HepG2 (cell line): ENCODE measurements around the gene BMP6. TPM values are rescaled to one million over a fixed set of nuclear protein-coding genes. Genes with fewer than 3 reads are reported as not detected.

ENCODE experiments used
- AKNA ChIP-seq: sonication (generic); formaldehyde crosslinking; IDR thresholded peaks from 2 replicates; pipeline ENCODE4 v1.4.0; 2020; ENCODE audit warnings: missing genetic modification reagents, borderline replicate concordance
- ATF4 ChIP-seq, 2 experiments: fragments of 450-650 bp in 1 of 2; sonication (generic) in 1 of 2; formaldehyde crosslinking; IDR thresholded peaks; 2 replicates each; pipeline versions ENCODE4 v1.5.0 to v1.8.0; 2020 to 2022; ENCODE audit warnings: mild to moderate bottlenecking in 1 of 2, missing genetic modification reagents in 1 of 2
- BORCS8-MEF2B ChIP-seq: sonication (generic); formaldehyde crosslinking; IDR thresholded peaks from 2 replicates; pipeline ENCODE4 v1.8.0; 2022; ENCODE audit warnings: mild to moderate bottlenecking, missing genetic modification reagents
- DZIP1 ChIP-seq: sonication (generic); formaldehyde crosslinking; IDR thresholded peaks from 2 replicates; pipeline ENCODE4 v1.5.0; 2020; ENCODE audit warnings: mild to moderate bottlenecking, missing genetic modification reagents
- GTF3A ChIP-seq: sonication (generic); formaldehyde crosslinking; conservative IDR thresholded peaks from 2 replicates; pipeline ENCODE4 v1.4.0; 2020; ENCODE audit warnings: mild to moderate bottlenecking, missing genetic modification reagents
- KDM1A ChIP-seq: IDR thresholded peaks from 2 replicates; pipeline ENCODE4 v1.6.1; 2016; ENCODE audit warnings: missing compliant biosample characterization
- NFE2L2 ChIP-seq: fragments of 150-350 bp; IDR thresholded peaks from 2 replicates; pipeline ENCODE4 v1.6.1; 2014; ENCODE audit warnings: low read length
- TARDBP ChIP-seq: sonication (generic); formaldehyde crosslinking; IDR thresholded peaks from 2 replicates; pipeline ENCODE4 v1.8.0; 2022; ENCODE audit warnings: mild to moderate bottlenecking, missing genetic modification reagents
- TFAP4 ChIP-seq: sonication (generic); IDR thresholded peaks from 2 replicates; pipeline ENCODE4 v1.6.1; 2016; ENCODE audit warnings: low read depth, borderline replicate concordance
- ZFY ChIP-seq: sonication (generic); formaldehyde crosslinking; IDR thresholded peaks from 2 replicates; pipeline ENCODE4 v1.4.0; 2020; ENCODE audit warnings: missing genetic modification reagents
- ZMAT5 ChIP-seq: sonication (generic); formaldehyde crosslinking; IDR thresholded peaks from 2 replicates; pipeline ENCODE4 v1.5.0; 2020; ENCODE audit warnings: mild to moderate bottlenecking, low read depth, missing genetic modification reagents, borderline replicate concordance
- ZNF205 ChIP-seq: IDR thresholded peaks from 2 replicates; pipeline ENCODE4 v1.6.1; 2018; ENCODE audit warnings: missing biosample characterization, missing genetic modification reagents
- ZNF354B ChIP-seq: sonication (generic); formaldehyde crosslinking; IDR thresholded peaks from 2 replicates; pipeline ENCODE4 v1.8.0; 2022; ENCODE audit warnings: mild to moderate bottlenecking, missing genetic modification reagents
- ZNF512 ChIP-seq: sonication (generic); formaldehyde crosslinking; IDR thresholded peaks from 2 replicates; pipeline ENCODE4 v1.4.0; 2020; ENCODE audit warnings: mild to moderate bottlenecking, missing genetic modification reagents
- ZNF577 ChIP-seq: sonication (generic); formaldehyde crosslinking; IDR thresholded peaks from 2 replicates; pipeline ENCODE4 v1.4.0; 2020; ENCODE audit warnings: mild to moderate bottlenecking, low read depth, missing genetic modification reagents, borderline replicate concordance
- ZNF777 ChIP-seq: sonication (generic); formaldehyde crosslinking; IDR thresholded peaks from 2 replicates; pipeline ENCODE4 v1.4.0; 2020; ENCODE audit warnings: missing genetic modification reagents
- ZNF788 ChIP-seq: sonication (generic); formaldehyde crosslinking; IDR thresholded peaks from 2 replicates; pipeline ENCODE4 v1.5.0; 2020; ENCODE audit warnings: mild to moderate bottlenecking, missing genetic modification reagents, borderline replicate concordance
- polyA plus RNA-seq, 8 experiments: library from polyadenylated mRNA; depleted of rRNA in 3 of 8; stranded (reverse) in 7 of 8; unstranded in 1 of 8; fragments of >200 nt; fragmentation: Illumina TruSeq in 4 of 8; extraction: Trizol in 4 of 8; gene quantifications; 2 replicates each; pipeline versions ENCODE4 v1.2.1 to v1.2.3, GENCODE V29; 2011 to 2016; ENCODE audit warnings: low read depth in 4 of 8, missing spikeins in 1 of 8, mixed read lengths in 1 of 8; ENCODE audit not compliant: insufficient read depth in 1 of 8
- total RNA-seq, 5 experiments: library from RNA; depleted of rRNA; stranded (reverse); fragments of >200 nt; fragmentation: Illumina TruSeq; extraction: Trizol; gene quantifications; 2 replicates each; pipeline ENCODE4 v1.2.3, GENCODE V29; 2016; ENCODE audit warnings: low read depth in 1 of 5

BMP6 gene
- total and polyA plus RNA-seq, 2 of the 13 experiments (the other 11 are each of a cell fraction or from before 2014, with no cell fraction given) = 0.09 to 0.18 TPM

- TF ChIP-seq TFAP4 = peak; percentile 73; the same call in 1 of the 2 replicates
- no peak for TF ChIP-seq ZNF512
- peak; percentile 75; the same call in 1 of the 2 replicates for TF ChIP-seq KDM1A (CRISPR knock-in tag)
- no peak for TF ChIP-seq TARDBP (CRISPR knock-in tag)
- no peak for TF ChIP-seq ZMAT5
- TF ChIP-seq ZFY (CRISPR knock-in tag) = no peak
- TF ChIP-seq AKNA (CRISPR knock-in tag) = no peak
- 0 out of 2 replicates have a peak, but pooled peaks have one; percentile 53 for TF ChIP-seq ZNF577 (CRISPR knock-in tag)
- no peak for TF ChIP-seq BORCS8-MEF2B (CRISPR knock-in tag)
- no peak for TF ChIP-seq GTF3A (CRISPR knock-in tag)
- TF ChIP-seq ATF4 (CRISPR knock-in tag; IDR thresholded peaks at IDR 0.05) = peak in 1 of 2 experiments; percentile 100; a peak in 2 of 4 replicates
- TF ChIP-seq ZNF205 = no peak
- TF ChIP-seq ZNF354B (CRISPR knock-in tag) = no peak
- TF ChIP-seq NFE2L2 = no peak
- no peak for TF ChIP-seq ZNF777 (CRISPR knock-in tag)
- no peak for TF ChIP-seq DZIP1 (CRISPR knock-in tag)
- TF ChIP-seq ZNF788 (CRISPR knock-in tag) = no peak
These were observed 27.9 kb upstream of the BMP6 start (continued) for GRCh38 chr6:7697820-7698623.
